Amniotic epithelial cell (primary cell): ENCODE results near the gene AHRR.
A peak's percentile ranks its signal among the peaks of the same experiment; 100 is the strongest.
"Not testable (repeated sequence)": the region's sequence is repeated elsewhere in the genome, so short reads cannot be mapped to it uniquely, and the experiment has no call there.

Experiments used
- DNase-seq: peaks from one replicate; pipeline ENCODE4 v3.0.0-alpha.2; 2010; ENCODE audit warnings: low read depth

AHRR gene

GRCh38 chr5:321230-321725, at the start of gene AHRR:
TSS of gene AHRR (plus strand) at chr5:321714. CDS start at chr5:343903, 22,189 bp downstream.
- DNase-seq, result peak; percentile 26

GRCh38 chr5:271828-272167, 49.7 kb upstream of the AHRR start:
- not testable (repeated sequence) for DNase-seq

DNA sequence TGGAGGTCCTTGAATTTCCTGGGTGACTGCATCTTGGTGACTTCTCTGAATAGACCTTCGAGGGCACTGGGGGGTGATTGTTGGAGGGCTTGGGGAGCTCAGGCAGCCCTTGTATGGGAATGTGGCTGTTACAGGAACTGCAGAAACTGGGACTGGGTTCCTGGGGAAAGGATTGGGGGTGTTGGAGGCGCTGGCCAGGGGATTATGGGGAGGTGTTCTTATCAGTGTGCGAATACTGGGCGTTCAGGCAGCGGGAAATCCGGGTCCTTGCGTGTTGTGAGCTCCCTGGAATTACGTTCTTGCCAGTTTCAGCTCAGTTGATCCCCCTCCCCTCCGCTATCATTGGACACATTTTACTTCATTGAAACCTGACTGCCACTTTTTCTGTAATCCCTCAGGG, 48.4 kb upstream of the AHRR start:
- not testable (repeated sequence) for DNase-seq

- not testable (repeated sequence) for DNase-seq
Measured at GRCh38 chr5:273491-273890, 48.0 kb upstream of the AHRR start.

- DNase-seq, result not testable (repeated sequence)
Measured at GRCh38 chr5:274346-274745, 47.2 kb upstream of the AHRR start.

DNA sequence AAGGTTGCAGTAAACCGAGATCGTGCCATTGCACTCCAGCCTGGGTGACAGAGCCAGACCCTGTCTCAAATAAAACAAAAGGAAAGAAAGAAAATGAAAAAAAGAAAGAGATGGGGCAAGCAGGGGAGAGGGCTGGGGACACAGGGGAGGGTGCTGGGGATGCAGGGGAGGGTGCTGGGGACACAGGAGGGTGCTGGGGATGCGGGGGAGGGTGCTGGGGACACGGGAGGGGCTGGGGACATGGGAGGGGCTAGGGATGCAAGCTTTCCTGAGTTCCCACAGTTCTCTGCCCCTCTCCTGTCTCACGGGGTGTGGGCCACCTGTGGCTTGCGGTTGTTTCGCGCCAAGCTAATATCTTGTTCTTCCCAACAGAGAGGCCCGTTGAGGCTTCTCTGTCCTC, 42.9 kb upstream of the AHRR start:
- DNase-seq, result no peak

DNA sequence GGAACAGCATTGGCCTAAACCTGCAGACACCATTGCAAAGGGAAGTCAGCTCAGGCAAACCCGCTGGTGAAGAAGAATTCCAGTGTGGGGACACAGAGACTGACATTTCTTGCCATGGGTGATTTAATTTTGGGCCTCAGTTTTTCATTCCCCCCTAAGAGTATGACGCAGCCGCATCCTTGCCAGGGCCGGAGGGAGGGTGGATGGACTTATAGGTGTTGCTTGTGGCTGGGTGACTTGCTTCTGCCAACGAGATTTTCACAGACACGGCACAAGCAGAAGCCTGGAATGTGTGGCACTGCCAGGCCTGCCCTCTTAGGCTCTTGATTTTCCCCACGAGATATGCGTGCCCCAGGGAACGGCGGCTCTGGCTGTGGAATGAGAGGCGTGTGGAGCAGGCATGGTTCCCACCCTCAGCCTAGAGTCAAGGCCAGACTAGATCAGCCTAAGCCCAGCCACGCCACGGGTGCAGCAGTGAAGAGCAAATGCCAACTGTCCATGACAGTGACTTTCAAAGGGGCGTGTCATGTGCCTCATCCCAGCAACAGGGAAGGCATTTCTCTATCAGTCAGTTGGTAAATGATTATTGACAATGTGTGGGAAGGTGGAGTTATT, 42.4 kb upstream of the AHRR start:
- not testable (repeated sequence) for DNase-seq

- no peak for DNase-seq
Measured at GRCh38 chr5:285991-286557, 35.4 kb upstream of the AHRR start.

DNA sequence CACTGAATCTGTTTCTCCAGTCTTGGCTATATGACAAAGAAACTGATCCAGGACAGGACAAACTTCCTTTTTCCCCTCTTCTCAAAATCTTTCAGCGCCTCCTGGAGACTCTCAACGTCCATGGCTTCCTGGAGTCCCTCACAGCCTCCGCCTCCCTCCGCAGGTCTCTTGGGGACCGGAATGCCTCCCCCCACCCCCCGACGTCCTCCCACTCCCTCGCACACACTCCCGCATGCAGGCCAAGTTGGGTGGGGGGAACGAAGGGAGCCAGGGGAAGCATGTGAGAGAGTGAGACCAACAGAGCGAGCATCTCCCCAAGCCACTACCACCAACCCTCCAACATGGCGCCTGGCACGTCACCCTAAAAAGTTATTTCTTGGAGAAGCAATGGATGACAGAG, 31.3 kb upstream of the AHRR start:
- DNase-seq, result not testable (repeated sequence)

DNA sequence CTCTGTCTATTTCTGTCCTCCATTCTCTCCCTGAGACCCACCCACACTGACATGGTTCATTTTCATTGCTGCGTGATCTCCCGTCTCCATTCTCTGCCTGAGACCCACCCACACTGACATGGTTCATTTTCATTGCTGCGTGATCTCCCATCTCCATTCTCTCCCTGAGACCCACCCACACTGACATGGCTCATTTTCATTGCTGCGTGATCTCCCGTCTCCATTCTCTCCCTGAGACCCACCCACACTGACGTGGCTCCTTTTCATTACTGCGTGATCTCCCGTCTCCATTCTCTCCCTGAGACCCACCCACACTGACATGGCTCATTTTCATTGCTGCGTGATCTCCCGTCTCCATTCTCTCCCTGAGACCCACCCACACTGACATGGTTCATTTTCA, 30.2 kb upstream of the AHRR start:
- DNase-seq, result not testable (repeated sequence)

DNA sequence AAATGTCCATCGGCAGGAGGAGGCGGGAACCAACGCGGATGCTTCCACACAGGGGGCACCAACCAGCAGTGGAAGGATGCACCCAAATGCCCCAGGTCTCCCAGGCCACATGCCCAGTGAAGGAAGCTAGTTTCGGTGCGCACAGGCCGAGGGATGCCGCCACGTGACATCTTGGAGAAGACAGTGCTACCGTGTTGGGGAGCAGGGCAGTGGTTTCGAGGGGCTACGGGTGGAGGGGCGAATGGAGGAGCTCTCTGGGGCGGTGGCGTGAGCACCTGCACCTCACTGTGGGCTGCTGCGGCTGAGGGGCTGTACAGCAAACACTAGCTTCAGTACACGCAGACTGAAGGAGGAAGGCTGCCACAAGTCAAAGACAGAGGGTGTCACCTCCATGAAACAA, 26.7 kb upstream of the AHRR start:
- DNase-seq, result not testable (repeated sequence)

DNA sequence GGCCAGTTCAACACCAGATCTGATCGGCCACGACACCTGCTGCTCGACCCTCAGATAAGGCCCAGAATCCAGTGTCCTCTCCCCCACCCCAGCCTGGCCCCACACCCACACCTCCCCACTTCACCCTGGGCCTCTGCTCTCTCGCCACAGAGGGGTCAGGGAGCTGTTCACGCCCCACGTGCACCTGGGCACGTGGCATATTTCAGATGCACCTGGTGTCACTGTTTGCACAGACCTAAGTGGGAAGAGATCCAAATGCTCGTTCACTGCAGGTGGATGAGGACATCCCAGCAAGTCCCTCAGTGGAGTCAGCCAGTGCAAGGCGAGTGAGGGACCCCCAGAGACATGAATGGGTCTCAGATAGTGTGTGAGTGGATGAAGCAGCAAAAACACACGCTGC, 25.3 kb upstream of the AHRR start:
- not testable (repeated sequence) for DNase-seq

DNA sequence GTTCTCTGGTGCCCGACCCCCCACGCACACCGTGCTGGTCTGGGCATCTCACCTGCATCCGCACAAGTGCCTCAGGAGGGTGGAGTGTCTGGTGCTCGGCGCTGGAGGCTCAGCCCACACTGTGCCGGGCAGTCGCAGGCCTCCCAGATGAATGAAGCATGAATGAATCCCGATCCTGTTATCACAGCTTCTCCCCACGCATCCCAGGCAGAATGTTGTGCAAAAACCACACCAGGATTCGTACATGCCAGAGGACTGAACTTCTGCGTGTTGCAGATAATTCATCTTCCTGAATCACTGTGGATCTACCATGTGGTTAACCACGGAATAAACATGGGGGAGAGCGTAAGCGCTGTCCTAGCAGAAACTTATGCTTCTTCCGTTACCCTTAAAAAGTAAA, 24.6 kb upstream of the AHRR start:
- peak; percentile 98 for DNase-seq

- not testable (repeated sequence) for DNase-seq
Measured at GRCh38 chr5:297448-297847, 24.1 kb upstream of the AHRR start.

DNA sequence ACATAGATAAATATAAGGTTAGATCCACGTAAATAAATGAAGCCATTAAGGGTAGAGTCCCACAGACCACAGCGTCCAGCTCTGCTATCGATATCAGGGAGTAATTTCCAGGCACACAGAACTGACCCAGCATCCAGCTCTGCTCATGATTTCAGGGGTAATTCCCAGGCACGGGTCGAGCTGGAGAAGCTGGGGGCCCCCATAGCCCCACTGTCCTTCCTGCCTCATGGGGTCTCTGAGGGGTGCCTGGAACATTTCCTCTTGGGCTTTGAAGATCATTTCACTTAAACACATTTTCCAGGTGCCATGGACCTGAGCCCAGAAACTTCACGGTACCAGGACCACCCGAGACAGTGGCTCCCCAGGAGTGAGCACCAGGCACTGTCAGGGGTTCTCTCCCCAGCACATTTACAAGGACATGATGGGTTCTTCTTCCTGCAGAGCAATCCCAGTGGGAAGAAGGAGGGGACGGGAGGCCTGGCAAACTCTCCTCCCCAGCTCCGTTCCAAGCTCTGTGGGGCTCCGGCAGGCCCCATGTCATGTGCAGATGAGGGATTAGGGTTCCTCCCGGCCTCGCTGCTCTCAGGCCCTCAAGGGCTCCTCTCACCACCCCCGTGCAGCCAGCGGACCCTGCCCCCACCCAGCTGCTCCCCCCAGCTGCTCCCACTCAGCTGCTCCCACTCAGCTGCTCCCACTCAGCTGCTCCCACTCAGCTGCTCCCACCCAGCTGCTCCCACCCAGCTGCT, 23.4 kb upstream of the AHRR start:
- peak; percentile 44 for DNase-seq

DNA sequence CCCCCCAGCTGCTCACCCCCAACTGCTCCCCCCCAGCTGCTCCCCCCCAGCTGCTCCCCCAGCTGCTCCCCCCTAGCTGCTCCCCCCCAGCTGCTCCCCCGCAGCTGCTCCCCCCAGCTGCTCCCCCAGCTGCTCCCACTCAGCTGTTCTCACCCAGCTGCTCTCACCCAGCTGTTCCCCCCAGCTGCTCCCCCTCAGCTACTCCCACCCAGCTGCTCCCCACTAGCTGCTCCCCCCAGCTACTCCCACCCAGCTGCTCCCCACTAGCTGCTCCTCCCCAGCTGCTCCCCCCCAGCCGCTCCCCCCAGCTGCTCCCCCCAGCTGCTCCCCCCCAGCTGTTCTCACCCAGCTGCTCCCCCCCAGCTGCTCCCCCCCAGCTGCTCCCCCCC, 22.8 kb upstream of the AHRR start:
- no peak for DNase-seq

DNA sequence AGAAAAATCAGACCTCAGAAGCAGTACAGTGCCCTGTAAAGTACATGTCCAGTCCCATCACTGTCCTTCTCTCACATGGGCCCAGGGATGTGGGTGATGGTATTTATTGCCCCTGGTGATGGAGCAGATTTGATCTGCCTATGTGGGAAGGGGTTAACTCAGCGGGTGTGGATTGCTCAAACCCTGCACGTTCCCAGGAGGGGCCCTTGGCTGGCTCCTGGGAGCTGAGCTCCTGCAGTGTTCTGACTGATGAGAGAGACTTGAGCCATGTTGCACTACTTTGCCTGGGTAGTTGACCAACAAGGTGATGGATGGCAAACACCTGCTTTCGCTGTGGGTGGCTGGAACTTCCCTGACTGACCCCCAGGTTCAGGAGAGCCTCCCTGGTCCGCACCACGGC, 21.6 kb upstream of the AHRR start:
- not testable (repeated sequence) for DNase-seq

GRCh38 chr5:300691-301435, 20.7 kb upstream of the AHRR start:
- not testable (repeated sequence) for DNase-seq

DNA sequence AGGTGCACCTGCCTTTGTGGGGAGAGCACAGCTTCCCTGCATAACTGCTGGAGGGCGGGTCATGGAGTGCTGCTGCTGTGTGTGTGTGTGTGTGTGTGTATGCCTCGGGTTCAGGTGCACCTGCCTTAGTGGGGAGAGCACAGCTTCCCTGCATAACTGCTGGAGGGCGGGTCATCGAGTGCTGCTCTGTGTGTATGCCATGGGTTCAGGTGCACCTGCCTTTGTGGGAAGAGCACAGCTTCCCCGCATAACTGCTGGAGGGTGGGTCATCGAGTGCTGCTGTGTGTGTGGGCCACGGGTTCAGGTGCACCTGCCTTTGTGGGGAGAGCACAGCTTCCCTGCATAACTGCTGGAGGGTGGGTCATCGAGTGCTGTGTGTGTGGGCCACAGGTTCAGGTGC, 19.1 kb upstream of the AHRR start:
- DNase-seq, result not testable (repeated sequence)

- no peak for DNase-seq
Measured at GRCh38 chr5:302966-303365, 18.5 kb upstream of the AHRR start.

GRCh38 chr5:303741-304140, 17.8 kb upstream of the AHRR start:
- peak; percentile 55 for DNase-seq

DNA sequence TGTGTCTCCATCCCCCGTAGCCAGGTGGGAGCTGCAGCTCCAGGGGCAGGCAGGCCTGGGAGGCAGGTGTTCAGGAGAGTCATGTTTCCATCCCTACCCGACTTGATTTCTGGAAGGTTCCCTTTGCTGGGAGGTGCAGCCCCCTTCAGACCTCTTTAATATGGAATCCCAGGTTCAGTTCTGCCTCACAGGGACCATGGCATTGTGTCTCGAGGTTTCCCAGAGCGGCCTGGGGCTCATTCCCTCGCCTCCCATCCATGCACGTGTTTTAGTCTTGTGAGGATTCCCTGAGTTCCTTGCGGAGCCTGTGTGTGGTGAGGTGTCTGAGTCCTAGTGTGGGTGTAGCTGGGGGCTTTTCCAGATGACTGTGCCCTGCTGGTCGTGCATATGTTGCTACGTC, 16.5 kb upstream of the AHRR start:
- no peak for DNase-seq

DNA sequence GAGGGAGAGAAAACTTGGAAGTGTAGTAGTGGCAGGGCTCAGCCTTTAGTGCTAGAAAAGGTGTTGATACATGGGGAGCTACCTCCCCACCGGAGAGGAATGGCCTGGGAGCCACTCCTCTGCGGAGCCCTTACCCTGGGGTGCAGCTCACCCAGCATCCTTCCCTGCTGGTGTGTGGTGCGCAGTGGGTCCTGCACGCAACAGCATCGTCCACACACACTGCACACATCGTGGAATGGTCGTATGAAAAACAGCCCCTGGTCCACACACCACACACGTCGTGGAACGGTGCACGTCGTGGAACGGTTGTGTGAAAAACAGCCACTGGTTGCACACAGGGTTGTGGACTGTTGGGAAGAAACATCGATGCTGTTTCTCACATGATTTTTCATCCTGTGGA, 16.1 kb upstream of the AHRR start:
- DNase-seq, result no peak
